Left lung (tissue), 14 donors: Measurements from ENCODE around the gene ANXA10. TPM values are rescaled to one million over a fixed set of nuclear protein-coding genes. Genes with fewer than 3 reads are reported as not detected.

ENCODE experiments used
- ATAC-seq: fragments of 200-7000 bp; cut with Tn5 transposase; one replicate; pipeline ENCODE4 v1.9.1; 2020; ENCODE audit warnings: moderate library complexity
- DNase-seq, 4 donors: peaks; one replicate each; pipeline ENCODE4 v3.0.0-alpha.2; 2013 to 2020
- H3K27ac ChIP-seq, 2 donors: fragments of 200-600 bp; sonication (generic) in 1 of 2; one replicate each; pipeline versions ENCODE4 v1.5.0 to v1.8.0; 2020 to 2021
- H3K27me3 ChIP-seq, 2 donors: fragments of 200-600 bp; sonication (generic) in 1 of 2; one replicate each; pipeline versions ENCODE4 v1.5.0 to v1.8.0; 2020 to 2021
- H3K36me3 ChIP-seq, 2 donors: fragments of 200-600 bp; sonication (generic) in 1 of 2; one replicate each; pipeline versions ENCODE4 v1.5.0 to v1.8.0; 2020 to 2021
- H3K4me1 ChIP-seq, 2 donors: fragments of 200-600 bp; one replicate each; pipeline ENCODE4 v1.8.0; 2021
- H3K4me3 ChIP-seq, 2 donors: fragments of 200-600 bp; sonication (generic) in 1 of 2; one replicate each; pipeline versions ENCODE4 v1.5.0 to v1.8.0; 2020 to 2021; ENCODE audit warnings: mild to moderate bottlenecking in 1 of 2
- H3K9me3 ChIP-seq, 2 donors: fragments of 200-600 bp; sonication (generic) in 1 of 2; one replicate each; pipeline versions ENCODE4 v1.5.0 to v1.8.0; 2020 to 2021
- CTCF ChIP-seq, 2 donors: fragments of 200-600 bp; sonication (generic) in 1 of 2; IDR thresholded peaks; one replicate each; pipeline versions ENCODE4 v1.5.0 to v1.8.0; 2021; ENCODE audit warnings: antibody characterized with exemption in 2 of 2
- intact Hi-C, 2 donors: fragments of 100-400 bp; cut with DNase I; formaldehyde crosslinking; loops; one replicate each; pipeline versions ENCODE4 v1.11.2 to v1.14.2; 2022
- long read RNA-seq, 12 donors: library from polyadenylated mRNA in 2 of 12; unstranded in 2 of 12; transcript quantifications; one replicate each; pipeline ENCODE4 v2.0.0 and lab custom pipeline, GENCODE V29; 2019 to 2026
- polyA plus RNA-seq, 6 donors: library from polyadenylated mRNA; unstranded; fragments of 120-200 nt; gene quantifications; one replicate each; pipeline ENCODE4 v1.2.1, GENCODE V29; 2013; ENCODE audit not compliant: insufficient read length in 6 of 6
- total RNA-seq, 2 donors: library from RNA; stranded (reverse); fragmentation: NEBNext Ultra II Directional; extraction: Animal tissue kit (Norgen Biotek cat#: 25700); gene quantifications; one replicate each; pipeline ENCODE4 v1.2.1, GENCODE V29; 2021
- donor health status: DM: no; HTN: yes; CAD: no.
- donor health status: DM: no; HTN: no; CAD: no.

The ANXA10 gene
- under 1 TPM; 0.47 to 0.63 TPM for total RNA-seq
- polyA plus RNA-seq, result under 1 TPM in 1 of 6 donors, not detected in 5; 0.25 TPM
- long read RNA-seq, donor 1, partial matches to known transcripts, result 22 of 22 reads
- long read RNA-seq, donor 1, other reads (novel, unspliced or antisense), result 0 of 22 reads
- long read RNA-seq, donor 2, result 0 reads
- long read RNA-seq, donor 3, result 0 reads
- long read RNA-seq, donor 4, result 0 reads
- long read RNA-seq, donor 5, result 0 reads
- long read RNA-seq, donor 6, result 0 reads
- long read RNA-seq, donor 7, result 0 reads
- long read RNA-seq, donor 8, result 0 reads
- long read RNA-seq, donor 9, result 0 reads
- long read RNA-seq, donor 10, result 0 reads
- long read RNA-seq, donor 11, result 0 reads
- long read RNA-seq, donor 12, result 0 reads

- H3K4me3 ChIP-seq, result no peak within 1 kb of the TSS
- DNase-seq (no peak), ATAC-seq (no peak)
- H3K27me3 ChIP-seq, result no peaks in the 10 kb centered on the region
- peaks cover 0 to 19% of the 10 kb centered on the region in 2 donors for H3K9me3 ChIP-seq
- TF ChIP-seq CTCF (IDR thresholded peaks at IDR 0.05), result no peak
- intact Hi-C loops, result no loop called here
- H3K36me3 ChIP-seq, result no peaks in the 10 kb centered on the region
- no peaks in the 10 kb centered on the region for H3K4me1 ChIP-seq
- H3K27ac ChIP-seq, result no peak within 1 kb of the TSS
Measured at GRCh38 chr4:168092176-168092712, at the start of gene ANXA10. Gene ANXA10, plus strand, starts transcription at chr4:168092537. Its CDS starts 164 bp downstream, at chr4:168092701.

DNA sequence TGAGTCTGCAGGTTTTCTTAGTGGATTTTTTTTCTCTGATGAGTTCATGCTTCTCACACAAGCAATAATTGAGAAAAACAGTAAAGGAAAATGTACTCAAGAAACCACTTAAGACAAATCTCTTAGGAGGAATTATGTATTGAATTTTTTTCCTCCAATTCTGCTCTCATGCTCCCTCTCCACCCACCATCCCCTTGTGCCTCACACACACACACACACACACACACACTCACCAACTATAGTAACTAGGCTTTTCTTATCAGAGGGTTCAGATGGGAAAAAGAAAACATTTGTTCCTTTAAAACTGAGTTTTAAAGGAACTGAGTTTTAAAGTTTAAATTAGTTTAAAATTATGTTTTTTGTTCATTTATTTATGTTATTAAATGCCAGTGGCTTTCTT lies 47.0 kb upstream of the ANXA10 start:
- Histone ChIP-seq H3K36me3 (no peaks in the 10 kb centered on the region), H3K4me1 (no peaks in the 10 kb centered on the region), H3K9me3 (peaks cover 0 to 29% of the 10 kb centered on the region in 2 donors), H3K27me3 (no peaks in the 10 kb centered on the region), H3K27ac (no peak overlapping the region), H3K4me3 (no peak overlapping the region)
- no peak for TF ChIP-seq CTCF (IDR thresholded peaks at IDR 0.05)
- intact Hi-C loops, result no loop called here
- no peak for DNase-seq
- ATAC-seq, result no peak

- no peak for DNase-seq
- H3K4me3 ChIP-seq, result no peak overlapping the region
- H3K27ac ChIP-seq, result no peak overlapping the region
- H3K36me3 ChIP-seq, result no peaks in the 10 kb centered on the region
- no peak for TF ChIP-seq CTCF (IDR thresholded peaks at IDR 0.05)
- no peak for ATAC-seq
- H3K4me1 ChIP-seq, result no peaks in the 10 kb centered on the region
- H3K27me3 ChIP-seq, result no peaks in the 10 kb centered on the region
- peaks cover 0 to 35% of the 10 kb centered on the region in 2 donors for H3K9me3 ChIP-seq
- intact Hi-C loops, result no loop called here
Measured at GRCh38 chr4:168050002-168050401, 42.3 kb upstream of the ANXA10 start.

DNA sequence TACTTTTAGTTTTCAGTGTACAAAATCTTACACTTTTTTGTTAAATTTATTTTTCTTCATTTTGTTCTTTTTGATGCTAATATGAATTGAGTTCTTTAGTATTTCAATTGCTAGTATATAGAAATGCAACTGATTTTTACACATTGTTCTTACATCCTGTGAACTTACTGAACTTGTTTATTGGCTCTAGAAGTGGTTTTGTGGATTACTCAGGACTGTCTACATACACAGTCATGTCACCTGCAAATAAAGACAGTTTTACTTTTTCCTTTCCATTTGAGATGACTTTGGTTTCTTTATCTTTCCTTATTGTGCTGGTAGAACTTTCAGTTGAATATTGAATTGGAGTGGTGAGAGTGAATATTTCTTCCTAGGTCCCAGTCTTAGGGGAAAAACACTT lies 40.8 kb upstream of the ANXA10 start:
- Histone ChIP-seq H3K27me3 (no peaks in the 10 kb centered on the region), H3K4me3 (no peak overlapping the region), H3K4me1 (no peaks in the 10 kb centered on the region), H3K27ac (no peak overlapping the region), H3K36me3 (no peaks in the 10 kb centered on the region), H3K9me3 (peaks cover 0 to 35% of the 10 kb centered on the region in 2 donors)
- intact Hi-C loops, result no loop called here
- ATAC-seq (no peak), DNase-seq (no peak)
- TF ChIP-seq CTCF (IDR thresholded peaks at IDR 0.05), result no peak

- no peak overlapping the region for H3K27ac ChIP-seq
- intact Hi-C loops, result no loop called here
- ATAC-seq (no peak), DNase-seq (no peak)
- H3K36me3 ChIP-seq, result no peaks in the 10 kb centered on the region
- TF ChIP-seq CTCF (IDR thresholded peaks at IDR 0.05), result no peak
- H3K4me3 ChIP-seq, result no peak overlapping the region
- H3K27me3 ChIP-seq, result no peaks in the 10 kb centered on the region
- H3K9me3 ChIP-seq, result no peaks in the 10 kb centered on the region
- H3K4me1 ChIP-seq, result no peaks in the 10 kb centered on the region
Measured at GRCh38 chr4:168057412-168057811, 34.9 kb upstream of the ANXA10 start.
